ENCODE measurements around the gene BSND.
A peak's percentile ranks its signal among the peaks of the same experiment; 100 is the strongest.

Gene BSND

DNA sequence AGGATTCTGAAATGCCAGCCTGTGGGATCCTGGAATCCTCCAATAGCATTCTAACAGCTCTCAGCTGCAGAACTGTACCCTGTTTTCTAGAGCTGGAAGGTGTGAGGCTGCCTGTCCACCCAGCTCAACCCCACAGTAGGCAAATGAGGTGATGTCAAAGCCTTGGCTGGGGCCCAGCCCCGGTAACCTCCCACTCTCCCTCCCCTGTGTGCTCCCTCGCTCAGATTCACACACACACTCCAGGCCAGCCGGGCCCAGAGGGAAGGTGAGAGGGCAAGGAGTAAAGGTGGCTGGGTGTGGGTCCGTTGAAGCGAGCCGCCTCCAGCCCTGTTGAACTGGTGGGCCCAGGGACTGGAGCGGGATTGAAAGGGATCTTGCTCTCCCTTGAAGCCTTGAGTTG is at the start of gene BSND:
Gene BSND, plus strand, starts transcription at position 257 of the 400 bp plus-strand sequence. CDS start 254 bp downstream, outside the sequence.
- TF ChIP-seq, protein P1, sequence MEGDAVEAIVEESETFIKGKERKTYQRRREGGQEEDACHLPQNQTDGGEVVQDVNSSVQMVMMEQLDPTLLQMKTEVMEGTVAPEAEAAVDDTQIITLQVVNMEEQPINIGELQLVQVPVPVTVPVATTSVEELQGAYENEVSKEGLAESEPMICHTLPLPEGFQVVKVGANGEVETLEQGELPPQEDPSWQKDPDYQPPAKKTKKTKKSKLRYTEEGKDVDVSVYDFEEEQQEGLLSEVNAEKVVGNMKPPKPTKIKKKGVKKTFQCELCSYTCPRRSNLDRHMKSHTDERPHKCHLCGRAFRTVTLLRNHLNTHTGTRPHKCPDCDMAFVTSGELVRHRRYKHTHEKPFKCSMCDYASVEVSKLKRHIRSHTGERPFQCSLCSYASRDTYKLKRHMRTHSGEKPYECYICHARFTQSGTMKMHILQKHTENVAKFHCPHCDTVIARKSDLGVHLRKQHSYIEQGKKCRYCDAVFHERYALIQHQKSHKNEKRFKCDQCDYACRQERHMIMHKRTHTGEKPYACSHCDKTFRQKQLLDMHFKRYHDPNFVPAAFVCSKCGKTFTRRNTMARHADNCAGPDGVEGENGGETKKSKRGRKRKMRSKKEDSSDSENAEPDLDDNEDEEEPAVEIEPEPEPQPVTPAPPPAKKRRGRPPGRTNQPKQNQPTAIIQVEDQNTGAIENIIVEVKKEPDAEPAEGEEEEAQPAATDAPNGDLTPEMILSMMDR (IDR thresholded peaks at IDR 0.05; ENCODE audit: borderline replicate concordance, control extremely low read depth, extremely low read depth, insufficient read depth, missing control alignments): no peak
- in situ Hi-C loops (cut with MboI; ENCODE audit: low sequenced_read_pairs, unreplicated experiment): loop anchor here (5.0 kb wide), 1 partner anchor 46 kb away; no protein-coding TSS in a partner anchor
- peak; percentile 67 for DNase-seq (ENCODE audit: low spot score)

DNA sequence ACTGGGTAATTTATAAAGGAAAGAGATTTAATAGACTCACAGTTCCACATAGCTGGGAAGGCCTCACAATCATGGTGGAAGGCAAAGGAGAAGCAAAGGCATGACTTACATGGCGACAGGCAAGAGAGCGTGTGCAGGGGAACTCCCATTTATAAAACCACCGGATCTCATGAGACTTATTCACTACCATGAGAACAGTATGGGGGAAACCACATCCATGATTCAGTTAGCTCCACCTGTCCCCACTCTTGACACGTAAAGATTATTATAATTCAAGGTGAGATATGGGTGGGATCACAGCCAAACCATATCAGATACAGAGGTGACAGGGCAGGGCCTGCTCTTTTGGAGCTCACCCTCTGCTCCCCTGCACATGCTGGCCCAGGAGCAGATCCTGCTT is 49.7 kb upstream of the BSND start:
- TF ChIP-seq, protein P1 (IDR thresholded peaks at IDR 0.05; ENCODE audit: borderline replicate concordance, control extremely low read depth, extremely low read depth, insufficient read depth, missing control alignments): no peak
- DNase-seq (ENCODE audit: low spot score): no peak
- in situ Hi-C loops (cut with MboI; ENCODE audit: low sequenced_read_pairs, unreplicated experiment): no loop called here

DNA sequence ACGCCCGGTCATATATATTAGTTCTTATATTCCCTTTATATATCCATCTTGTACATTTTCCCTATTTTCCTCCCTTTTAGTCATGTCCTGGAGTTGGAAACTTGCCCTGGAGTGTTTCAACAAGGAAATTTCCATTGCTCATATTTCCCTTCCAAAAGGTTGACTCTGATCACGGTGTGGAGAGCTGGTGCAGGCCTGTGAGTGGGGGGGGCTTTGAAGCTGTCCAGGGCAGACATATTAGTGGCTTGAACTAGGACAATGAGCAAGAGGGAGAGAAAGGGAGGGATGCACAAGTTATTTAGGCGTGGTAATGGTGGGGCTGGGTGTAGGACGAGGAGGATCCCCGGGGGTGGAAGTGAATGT is 48.7 kb upstream of the BSND start:
- DNase-seq (ENCODE audit: low spot score): no peak
- TF ChIP-seq, protein P1 (IDR thresholded peaks at IDR 0.05; ENCODE audit: borderline replicate concordance, control extremely low read depth, extremely low read depth, insufficient read depth, missing control alignments): no peak
- in situ Hi-C loops (cut with MboI; ENCODE audit: low sequenced_read_pairs, unreplicated experiment): loop anchor here (5.0 kb wide), 1 partner anchor 47 kb away; the partner anchor contains the start of gene BSND

DNA sequence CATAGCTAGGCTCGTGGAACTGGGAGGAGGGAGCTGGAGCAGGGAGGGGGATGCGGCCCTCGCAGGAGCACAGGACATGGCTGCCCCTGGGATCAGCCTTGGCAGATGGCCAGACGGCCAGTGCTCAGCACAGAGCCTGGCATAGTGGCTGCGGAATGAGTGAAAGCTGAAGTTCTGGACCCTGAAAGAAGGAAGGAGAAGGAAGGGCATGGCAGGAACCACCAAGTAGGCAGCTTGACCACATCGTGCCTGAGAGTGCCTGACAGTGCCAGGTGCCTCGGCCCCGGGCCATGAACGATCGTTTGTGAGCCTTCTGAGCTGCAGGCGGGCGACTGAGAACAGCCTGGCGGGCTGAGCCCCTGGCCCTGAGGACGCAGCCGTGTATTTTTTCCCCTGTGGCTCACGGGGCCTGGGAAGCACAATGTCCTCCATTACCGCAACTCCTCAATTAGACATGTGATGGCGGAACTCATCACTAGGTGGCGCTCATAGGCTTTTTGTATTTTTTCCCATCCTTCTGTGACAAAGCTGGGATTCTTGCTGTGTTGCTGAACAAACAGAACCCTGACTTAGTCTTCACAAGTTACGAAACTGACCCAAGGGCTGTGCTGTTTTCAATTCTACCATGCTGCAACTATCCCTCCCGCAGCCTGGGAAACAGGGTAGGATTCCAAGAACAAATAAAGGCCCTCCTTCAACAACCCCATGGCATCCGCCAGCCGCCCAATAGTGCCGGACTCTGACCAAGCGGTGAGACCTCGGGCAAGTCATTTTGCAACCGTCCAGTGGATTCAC is 48.2 kb upstream of the BSND start:
- peak; percentile 77 for DNase-seq (ENCODE audit: low spot score)
- TF ChIP-seq, protein P1 (IDR thresholded peaks at IDR 0.05; ENCODE audit: borderline replicate concordance, control extremely low read depth, extremely low read depth, insufficient read depth, missing control alignments): peak; percentile 79
- in situ Hi-C loops (cut with MboI; ENCODE audit: low sequenced_read_pairs, unreplicated experiment): loop anchor here (5.0 kb wide), 1 partner anchor 47 kb away; the partner anchor contains the start of gene BSND

DNA sequence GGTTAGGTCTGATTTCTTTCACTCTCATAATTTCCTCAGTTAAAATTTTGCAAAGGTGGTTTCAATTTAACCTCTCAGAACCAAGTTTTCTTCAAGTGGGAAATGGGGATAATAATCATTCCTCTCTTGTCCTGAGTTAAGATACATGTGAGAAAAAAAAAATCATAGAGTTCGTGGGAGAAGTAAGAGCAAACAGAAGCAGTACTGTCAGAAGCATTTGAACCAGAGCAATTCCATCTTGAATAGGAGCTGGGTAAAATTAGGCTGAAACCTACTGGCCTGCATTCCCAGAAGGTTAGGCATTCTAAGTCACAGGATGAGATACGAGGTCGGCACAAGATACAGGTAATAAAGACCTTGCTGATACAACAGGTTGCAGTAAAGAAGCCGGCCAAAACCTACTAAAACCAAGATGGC is 46.9 kb upstream of the BSND start:
- in situ Hi-C loops (cut with MboI; ENCODE audit: low sequenced_read_pairs, unreplicated experiment): loop anchor here (5.0 kb wide), 1 partner anchor 45 kb away; the partner anchor contains the start of gene BSND

DNA sequence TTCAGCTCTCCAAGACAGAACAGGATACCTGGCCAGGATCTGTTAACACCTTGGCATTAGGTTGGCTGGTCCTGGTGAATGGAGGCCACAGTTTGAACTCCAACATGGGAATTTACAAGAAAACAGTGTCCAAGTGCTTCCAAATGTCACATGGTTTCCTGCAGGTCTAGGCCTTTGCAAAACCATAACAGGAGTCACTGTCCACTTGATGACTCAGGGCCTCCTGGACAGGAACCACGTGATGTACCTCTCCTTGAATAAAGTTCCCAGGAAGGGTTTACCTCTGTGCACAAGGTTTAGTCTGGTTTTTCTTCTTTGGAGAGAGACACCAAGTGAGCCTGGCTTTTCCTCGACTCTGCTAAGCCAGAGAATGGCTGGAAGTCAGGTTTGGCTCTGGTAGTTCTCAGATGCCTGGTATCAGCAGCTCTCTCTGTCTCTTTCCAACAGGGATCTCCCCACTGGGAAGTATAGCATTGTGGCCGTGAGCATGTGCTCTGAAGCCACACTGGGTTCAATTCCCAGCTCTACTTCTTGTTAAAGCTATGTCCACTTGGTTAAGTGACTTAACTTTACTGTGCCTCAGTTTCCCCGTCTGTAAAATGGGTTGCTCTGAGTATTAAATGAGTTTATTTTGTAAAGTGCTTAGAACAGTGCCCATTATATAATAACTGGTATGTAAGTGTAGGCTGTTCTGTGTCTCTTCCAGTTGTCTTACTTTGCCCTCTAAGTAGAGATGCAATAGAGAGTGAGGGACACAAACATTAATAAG is 45.6 kb upstream of the BSND start:
- DNase-seq (ENCODE audit: low spot score): no peak
- in situ Hi-C loops (cut with MboI; ENCODE audit: low sequenced_read_pairs, unreplicated experiment): loop anchor here (5.0 kb wide), 1 partner anchor 44 kb away; the partner anchor contains the start of gene BSND
- TF ChIP-seq, protein P1 (IDR thresholded peaks at IDR 0.05; ENCODE audit: borderline replicate concordance, control extremely low read depth, extremely low read depth, insufficient read depth, missing control alignments): no peak

More for the DNA sequence above, 46.9 kb upstream of the BSND start:
- TF ChIP-seq, protein P1 (IDR thresholded peaks at IDR 0.05; ENCODE audit: borderline replicate concordance, control extremely low read depth, extremely low read depth, insufficient read depth, missing control alignments): no peak
- no peak for DNase-seq (ENCODE audit: low spot score)
